ENCODE measurements around the gene KCNG3.

Gene KCNG3

GRCh38 chr2:42392191-42392590, 101.6 kb downstream of the KCNG3 start:
- no peak for DNase-seq (ENCODE audit: low read depth)
- TF ChIP-seq CTCF (conservative IDR thresholded peaks at IDR 0.05; ENCODE audit: low read length) = no peak
- H3K4me3 ChIP-seq (ENCODE audit: low read length) = no peak overlapping the region
